Keratinocyte (primary cell): ENCODE measurements around the gene NECTIN1. TPM values are rescaled to one million over a fixed set of nuclear protein-coding genes. Genes with fewer than 3 reads are reported as not detected.

Source experiments
- DNase-seq: peaks from one replicate; pipeline ENCODE4 v3.0.0-alpha.2; 2011; ENCODE audit warnings: low read depth, missing footprints, low spot score
- FAIRE-seq: peaks from 2 replicates; lab custom pipeline; 2011; peaks lifted over from hg19 to GRCh38; lab: Jason Lieb, UNC
- H2AFZ ChIP-seq: 2 replicates; pipeline ENCODE4 v1.6.0; 2012; ENCODE audit warnings: low read length, control low read depth, inconsistent platforms; ENCODE audit not compliant: control insufficient read depth
- H3K27ac ChIP-seq: 2 replicates; pipeline ENCODE4 v1.5.1; 2011; ENCODE audit warnings: low read length; ENCODE audit not compliant: control insufficient read depth, insufficient read depth
- H3K27me3 ChIP-seq: 3 replicates; pipeline ENCODE4 v1.6.0; 2011; ENCODE audit warnings: low read length; ENCODE audit not compliant: control insufficient read depth, insufficient read depth; ENCODE audit errors: extremely low read depth
- H3K36me3 ChIP-seq, 2 experiments: 2 replicates in 1 of 2; 3 replicates in 1 of 2; pipeline ENCODE4 v1.5.1; 2011; ENCODE audit warnings: low read length in 2 of 2, mild to moderate bottlenecking in 1 of 2; ENCODE audit not compliant: control insufficient read depth in 2 of 2, insufficient read depth in 2 of 2; ENCODE audit errors: extremely low read depth in 1 of 2
- H3K4me1 ChIP-seq: 3 replicates; pipeline ENCODE4 v1.5.1; 2011; ENCODE audit warnings: low read length; ENCODE audit not compliant: control insufficient read depth, insufficient read depth; ENCODE audit errors: extremely low read depth
- H3K4me2 ChIP-seq: 3 replicates; pipeline ENCODE4 v1.6.0; 2011; ENCODE audit warnings: low read depth, low read length; ENCODE audit not compliant: control insufficient read depth, insufficient read depth; ENCODE audit errors: extremely low read depth
- H3K4me3 ChIP-seq, 3 experiments: fragments of 200-600 bp in 1 of 3; sonication (generic) in 1 of 3; 2 replicates in 2 of 3; 3 replicates in 1 of 3; pipeline ENCODE4 v1.5.1; 2011 to 2016; ENCODE audit warnings: low read length in 3 of 3, mild to moderate bottlenecking in 3 of 3, control low read depth in 2 of 3, inconsistent platforms in 1 of 3, low read depth in 1 of 3, mixed read lengths in 1 of 3, mixed run types in 1 of 3, moderate library complexity in 1 of 3; ENCODE audit not compliant: control insufficient read depth in 2 of 3, insufficient read depth in 2 of 3; ENCODE audit errors: extremely low read depth in 1 of 3
- H3K79me2 ChIP-seq: 2 replicates; pipeline ENCODE4 v1.6.0; 2012; ENCODE audit warnings: low read length; ENCODE audit not compliant: control insufficient read depth, insufficient read depth
- H3K9ac ChIP-seq: 3 replicates; pipeline ENCODE4 v1.6.0; 2011; ENCODE audit warnings: low read length; ENCODE audit not compliant: control insufficient read depth, insufficient read depth; ENCODE audit errors: extremely low read depth
- H3K9me1 ChIP-seq: 3 replicates; pipeline ENCODE4 v1.6.0; 2011; ENCODE audit warnings: low read length; ENCODE audit not compliant: control insufficient read depth, insufficient read depth; ENCODE audit errors: extremely low read depth
- H3K9me3 ChIP-seq: 2 replicates; pipeline ENCODE4 v1.5.1; 2012; ENCODE audit warnings: low read depth, low read length; ENCODE audit not compliant: control insufficient read depth
- H4K20me1 ChIP-seq: 3 replicates; pipeline ENCODE4 v1.6.0; 2011; ENCODE audit warnings: low read length; ENCODE audit not compliant: control insufficient read depth, insufficient read depth; ENCODE audit errors: extremely low read depth
- EZH2 ChIP-seq: IDR thresholded peaks from one replicate; pipeline ENCODE4 v1.6.1; 2012; ENCODE audit warnings: inconsistent platforms, mild to moderate bottlenecking, low read length, moderate library complexity
- dilution Hi-C: fragments of 300-500 bp; cut with MboI; formaldehyde crosslinking; loops from one replicate; pipeline ENCODE4 v1.7.0; 2020; ENCODE audit warnings: low sequenced_read_pairs; ENCODE audit not compliant: extremely low pct_ligation_motif_present
- polyA plus RNA-seq, 5 experiments: library from polyadenylated mRNA; depleted of rRNA in 3 of 5; stranded (reverse) in 3 of 5; stranded (forward) in 1 of 5; unstranded in 1 of 5; fragments of >200 nt; gene quantifications; 1 replicate in 1 of 5; 2 replicates in 3 of 5; 3 replicates in 1 of 5; pipeline versions ENCODE4 v1.2.1 to v1.2.3, GENCODE V29; 2011 to 2012; ENCODE audit warnings: missing spikeins in 2 of 5, low read depth in 1 of 5, low replicate concordance in 1 of 5
- TF ChIP-seq, protein P1 (sequence below), 3 experiments: IDR thresholded peaks in 1 of 3; conservative IDR thresholded peaks in 1 of 3; optimal IDR thresholded peaks in 1 of 3; 2 replicates in 2 of 3; 3 replicates in 1 of 3; pipeline versions ENCODE3 to v1.5.1; 2011; ENCODE audit warnings: low read length in 3 of 3, mild to moderate bottlenecking in 3 of 3, moderate library complexity in 2 of 3, control low read depth in 1 of 3, inconsistent platforms in 1 of 3; ENCODE audit not compliant: insufficient read depth in 2 of 3; ENCODE audit errors: extremely low read depth in 1 of 3

Gene NECTIN1
- polyA plus RNA-seq, 1 donor (not counting 4 experiments of a cell fraction or from before 2014, with no cell fraction given), result 37.5 TPM

DNA sequence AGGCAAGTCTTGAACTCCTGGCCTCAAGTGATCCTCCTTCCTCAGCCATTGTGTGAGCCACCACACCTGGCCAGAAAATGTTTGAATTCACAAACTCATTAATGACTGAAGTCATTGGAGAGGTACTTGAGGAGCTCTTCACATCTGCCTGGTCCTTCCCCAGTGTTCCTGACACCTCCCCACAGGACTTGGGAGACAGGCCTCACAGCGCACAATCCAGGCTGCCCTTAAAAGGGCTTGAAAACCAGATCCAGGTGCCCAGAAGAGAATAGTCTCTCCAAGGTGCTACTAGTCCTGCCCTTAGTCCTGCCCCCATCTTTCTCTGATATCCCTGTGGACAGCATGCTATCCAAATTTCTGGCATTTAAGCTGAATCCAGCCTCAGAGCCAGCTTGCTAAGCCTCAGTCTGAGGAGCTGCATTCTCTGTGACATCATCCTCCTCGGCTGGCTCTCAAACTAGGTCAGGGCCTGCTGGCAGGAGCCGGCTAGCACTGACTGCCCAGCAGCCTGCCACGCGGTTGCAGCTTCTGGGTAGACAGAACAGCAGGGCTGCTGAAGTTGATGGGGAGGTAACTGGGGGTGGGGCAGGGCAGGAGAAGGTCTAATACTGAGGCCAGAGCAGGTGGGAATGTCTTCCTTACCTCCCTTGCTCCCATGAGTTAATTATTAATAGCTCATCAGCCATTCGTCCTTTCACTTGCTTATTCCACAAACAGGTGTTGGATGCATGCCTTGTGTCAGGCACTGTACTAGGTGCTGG is 35.3 kb upstream of the NECTIN1 start:
- Histone ChIP-seq H3K4me3 (no peak overlapping the region), H3K9me3 (peaks cover 1% of the 10 kb centered on the region), H3K9me1 (no peaks in the 10 kb centered on the region), H3K36me3 (no peaks in the 10 kb centered on the region), H3K9ac (no peak overlapping the region), H4K20me1 (no peaks in the 10 kb centered on the region), H3K4me2 (no peak overlapping the region), H3K27ac (no peak overlapping the region), H3K4me1 (peaks cover 6% of the 10 kb centered on the region), H2AFZ (no peak overlapping the region), H3K79me2 (no peaks in the 10 kb centered on the region), H3K27me3 (peaks cover 31% of the 10 kb centered on the region)
- FAIRE-seq (no peak), DNase-seq (no peak)
- TF ChIP-seq EZH2, result no peak
- TF ChIP-seq, protein P1, sequence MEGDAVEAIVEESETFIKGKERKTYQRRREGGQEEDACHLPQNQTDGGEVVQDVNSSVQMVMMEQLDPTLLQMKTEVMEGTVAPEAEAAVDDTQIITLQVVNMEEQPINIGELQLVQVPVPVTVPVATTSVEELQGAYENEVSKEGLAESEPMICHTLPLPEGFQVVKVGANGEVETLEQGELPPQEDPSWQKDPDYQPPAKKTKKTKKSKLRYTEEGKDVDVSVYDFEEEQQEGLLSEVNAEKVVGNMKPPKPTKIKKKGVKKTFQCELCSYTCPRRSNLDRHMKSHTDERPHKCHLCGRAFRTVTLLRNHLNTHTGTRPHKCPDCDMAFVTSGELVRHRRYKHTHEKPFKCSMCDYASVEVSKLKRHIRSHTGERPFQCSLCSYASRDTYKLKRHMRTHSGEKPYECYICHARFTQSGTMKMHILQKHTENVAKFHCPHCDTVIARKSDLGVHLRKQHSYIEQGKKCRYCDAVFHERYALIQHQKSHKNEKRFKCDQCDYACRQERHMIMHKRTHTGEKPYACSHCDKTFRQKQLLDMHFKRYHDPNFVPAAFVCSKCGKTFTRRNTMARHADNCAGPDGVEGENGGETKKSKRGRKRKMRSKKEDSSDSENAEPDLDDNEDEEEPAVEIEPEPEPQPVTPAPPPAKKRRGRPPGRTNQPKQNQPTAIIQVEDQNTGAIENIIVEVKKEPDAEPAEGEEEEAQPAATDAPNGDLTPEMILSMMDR (optimal IDR thresholded peaks at IDR 0.05 in 1 of 3, IDR thresholded peaks at IDR 0.05 in 1 of 3, conservative IDR thresholded peaks at IDR 0.05 in 1 of 3; ENCODE audit: extremely low read depth in 1 of 3, insufficient read depth in 2 of 3, low read length in 3 of 3), result no peak
- dilution Hi-C loops, result no loop called here

DNA sequence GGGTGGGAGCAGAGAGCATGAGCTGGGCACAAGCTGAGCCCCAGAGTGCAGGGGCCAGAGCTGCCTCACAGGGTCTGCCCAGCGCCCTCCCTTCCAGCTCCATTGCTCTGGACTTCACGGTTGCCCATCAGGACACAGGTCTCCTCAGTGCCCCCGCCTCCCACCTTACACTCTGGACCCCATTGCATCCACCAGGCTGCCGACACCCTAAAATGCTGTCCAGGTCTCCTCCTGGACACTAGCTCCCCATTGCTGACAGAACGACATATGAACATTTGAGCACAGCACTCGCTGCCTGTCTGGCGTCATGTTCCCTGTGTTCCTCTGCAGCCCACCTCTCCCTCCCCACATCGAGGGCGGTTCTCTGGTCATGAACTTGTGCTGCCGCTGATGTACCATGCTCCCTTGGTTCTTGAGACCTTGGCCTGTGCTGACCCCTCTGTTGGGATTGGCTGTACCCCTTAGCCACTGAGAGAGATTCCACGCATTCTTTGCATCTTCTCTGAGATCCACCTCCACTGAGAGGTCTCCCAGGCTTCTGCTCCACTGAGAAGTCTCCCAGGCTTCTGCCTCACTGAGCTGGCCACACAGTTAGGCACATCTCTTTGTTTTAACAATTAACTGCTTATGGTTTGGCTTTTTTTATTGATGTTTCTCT is 34.2 kb upstream of the NECTIN1 start:
- no peaks in the 10 kb centered on the region for H3K79me2 ChIP-seq
- dilution Hi-C loops, result no loop called here

More for the DNA sequence above, 34.2 kb upstream of the NECTIN1 start:
- FAIRE-seq, result no peak
- H3K27ac ChIP-seq, result no peak overlapping the region
- TF ChIP-seq EZH2, result no peak
- TF ChIP-seq, protein P1 (optimal IDR thresholded peaks at IDR 0.05 in 1 of 3, IDR thresholded peaks at IDR 0.05 in 1 of 3, conservative IDR thresholded peaks at IDR 0.05 in 1 of 3; ENCODE audit: extremely low read depth in 1 of 3, insufficient read depth in 2 of 3, low read length in 3 of 3), result no peak
- no peak overlapping the region for H2AFZ ChIP-seq
- H3K4me3 ChIP-seq, result no peak overlapping the region
- H3K4me1 ChIP-seq, result peaks cover 17% of the 10 kb centered on the region
- no peak overlapping the region for H3K9ac ChIP-seq
- no peaks in the 10 kb centered on the region for H3K9me1 ChIP-seq
- no peak overlapping the region for H3K4me2 ChIP-seq
- peaks cover 1% of the 10 kb centered on the region for H3K9me3 ChIP-seq
- H4K20me1 ChIP-seq, result no peaks in the 10 kb centered on the region
- peaks cover 31% of the 10 kb centered on the region for H3K27me3 ChIP-seq
- no peak for DNase-seq
- no peaks in the 10 kb centered on the region for H3K36me3 ChIP-seq
